PFSK-1 (cell line): ENCODE measurements around the gene PIP4K2A.

ENCODE experiments used
- POLR2AphosphoS5 ChIP-seq: IDR thresholded peaks from 2 replicates; pipeline ENCODE4 v1.6.1; 2012; ENCODE audit warnings: low read depth, mild to moderate bottlenecking, control low read depth, low read length, moderate library complexity
- SIN3A ChIP-seq: IDR thresholded peaks from 2 replicates; pipeline ENCODE4 v1.6.1; 2012; ENCODE audit warnings: mild to moderate bottlenecking, low read length, moderate library complexity, borderline replicate concordance; ENCODE audit not compliant: insufficient read depth
- TAF1 ChIP-seq: IDR thresholded peaks from 2 replicates; pipeline ENCODE4 v1.6.1; 2012; ENCODE audit warnings: low read length, control low read depth, borderline replicate concordance; ENCODE audit not compliant: insufficient read depth
- TF ChIP-seq, protein P1 (sequence below), 2 experiments: IDR thresholded peaks; 2 replicates each; pipeline versions ENCODE4 v1.6.1 to v1.8.0; 2011 to 2012; ENCODE audit warnings: low read depth in 2 of 2, low read length in 2 of 2, control low read depth in 1 of 2, inconsistent platforms in 1 of 2, mild to moderate bottlenecking in 1 of 2, moderate library complexity in 1 of 2; ENCODE audit not compliant: insufficient read depth in 1 of 2

DNA sequence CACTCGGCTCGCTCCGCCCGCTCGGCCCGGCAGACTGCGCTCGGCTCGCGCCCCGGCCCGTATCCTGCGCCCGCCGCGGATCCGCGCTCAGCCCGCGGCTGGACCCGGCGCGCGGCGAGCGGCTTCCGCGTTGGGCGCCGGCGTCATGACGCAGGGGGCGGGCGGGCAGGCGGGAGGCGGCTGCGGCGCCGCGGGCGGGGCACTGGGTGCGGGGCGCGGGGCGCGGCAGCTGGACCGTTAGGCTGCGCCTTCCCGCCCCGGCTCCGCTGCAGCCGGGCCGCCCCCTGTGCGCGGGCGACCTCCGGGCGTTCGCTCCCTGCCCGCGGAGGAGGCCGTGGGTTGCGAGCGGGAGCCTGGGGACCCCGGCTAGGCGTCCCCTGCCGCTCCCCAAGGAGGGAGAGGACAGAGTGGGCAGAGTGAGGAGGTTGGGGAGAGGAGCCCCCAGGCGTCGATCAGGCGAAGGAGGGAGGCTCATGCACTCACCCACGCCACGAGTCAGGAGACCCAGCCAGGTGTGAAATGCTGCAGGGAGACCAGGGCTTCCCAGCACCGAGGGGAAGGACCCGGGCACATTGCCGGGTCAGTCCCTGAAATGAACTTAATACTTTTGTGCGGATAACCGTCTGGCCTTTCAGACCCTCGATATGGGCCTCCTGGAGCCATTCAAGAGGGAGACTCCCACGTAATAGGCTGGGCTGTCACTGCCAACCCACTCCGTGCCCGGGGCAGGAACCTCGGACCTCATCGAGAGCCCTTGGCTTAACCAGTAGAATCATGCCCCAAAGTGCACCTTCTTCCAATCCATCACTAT lies at the start of gene PIP4K2A:
- TF ChIP-seq, protein P1, sequence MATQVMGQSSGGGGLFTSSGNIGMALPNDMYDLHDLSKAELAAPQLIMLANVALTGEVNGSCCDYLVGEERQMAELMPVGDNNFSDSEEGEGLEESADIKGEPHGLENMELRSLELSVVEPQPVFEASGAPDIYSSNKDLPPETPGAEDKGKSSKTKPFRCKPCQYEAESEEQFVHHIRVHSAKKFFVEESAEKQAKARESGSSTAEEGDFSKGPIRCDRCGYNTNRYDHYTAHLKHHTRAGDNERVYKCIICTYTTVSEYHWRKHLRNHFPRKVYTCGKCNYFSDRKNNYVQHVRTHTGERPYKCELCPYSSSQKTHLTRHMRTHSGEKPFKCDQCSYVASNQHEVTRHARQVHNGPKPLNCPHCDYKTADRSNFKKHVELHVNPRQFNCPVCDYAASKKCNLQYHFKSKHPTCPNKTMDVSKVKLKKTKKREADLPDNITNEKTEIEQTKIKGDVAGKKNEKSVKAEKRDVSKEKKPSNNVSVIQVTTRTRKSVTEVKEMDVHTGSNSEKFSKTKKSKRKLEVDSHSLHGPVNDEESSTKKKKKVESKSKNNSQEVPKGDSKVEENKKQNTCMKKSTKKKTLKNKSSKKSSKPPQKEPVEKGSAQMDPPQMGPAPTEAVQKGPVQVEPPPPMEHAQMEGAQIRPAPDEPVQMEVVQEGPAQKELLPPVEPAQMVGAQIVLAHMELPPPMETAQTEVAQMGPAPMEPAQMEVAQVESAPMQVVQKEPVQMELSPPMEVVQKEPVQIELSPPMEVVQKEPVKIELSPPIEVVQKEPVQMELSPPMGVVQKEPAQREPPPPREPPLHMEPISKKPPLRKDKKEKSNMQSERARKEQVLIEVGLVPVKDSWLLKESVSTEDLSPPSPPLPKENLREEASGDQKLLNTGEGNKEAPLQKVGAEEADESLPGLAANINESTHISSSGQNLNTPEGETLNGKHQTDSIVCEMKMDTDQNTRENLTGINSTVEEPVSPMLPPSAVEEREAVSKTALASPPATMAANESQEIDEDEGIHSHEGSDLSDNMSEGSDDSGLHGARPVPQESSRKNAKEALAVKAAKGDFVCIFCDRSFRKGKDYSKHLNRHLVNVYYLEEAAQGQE (IDR thresholded peaks at IDR 0.05; ENCODE audit: insufficient read depth in 1 of 2, low read depth in 2 of 2, low read length in 2 of 2), result no peak
- no peak; the same call in 1 of the 2 replicates for TF ChIP-seq POLR2AphosphoS5
- TF ChIP-seq TAF1, result no peak
- no peak for TF ChIP-seq SIN3A
